ENCODE data around the gene CMSS1.

Gene CMSS1

GRCh38 chr3:99901200-99901926 is 83.7 kb downstream of the CMSS1 start:
- H3K4me1 ChIP-seq (ENCODE audit: control insufficient read depth, insufficient read depth, low read length), result peaks cover 6% of the 10 kb centered on the region
- H3K9me3 ChIP-seq (ENCODE audit: control insufficient read depth, insufficient read depth, low read depth, low read length), result no peaks in the 10 kb centered on the region
- H3K27ac ChIP-seq (ENCODE audit: extremely low read depth, low read depth, low read length), result no peak overlapping the region
- CTCF ChIA-PET, result interaction anchor here (0.6 kb wide), 1 partner anchor 56 kb away, joined by 4 read pairs; no protein-coding TSS in a partner anchor
- no peaks in the 10 kb centered on the region for H3K36me3 ChIP-seq (ENCODE audit: control insufficient read depth in 2 of 2, insufficient read depth in 1 of 2, low read length in 2 of 2)
- no peak overlapping the region for H3K4me3 ChIP-seq (ENCODE audit: low read depth, low read length)
- POLR2A ChIA-PET, result no interaction called here
- TF ChIP-seq YY1 (tag by site-specific recombination; IDR thresholded peaks at IDR 0.05), result no peak
- no peak for TF ChIP-seq ZFP3 (tag by site-specific recombination; IDR thresholded peaks at IDR 0.05; ENCODE audit: low read depth)
- TF ChIP-seq ZNF629 (tag by site-specific recombination; IDR thresholded peaks at IDR 0.05), result peak; percentile 65; the same call in 1 of the 2 replicates
- 0 out of 2 replicates have a peak, but pooled peaks have one; percentile 35 for TF ChIP-seq PRDM1 (tag by site-specific recombination; IDR thresholded peaks at IDR 0.05)
- TF ChIP-seq, protein P1, sequence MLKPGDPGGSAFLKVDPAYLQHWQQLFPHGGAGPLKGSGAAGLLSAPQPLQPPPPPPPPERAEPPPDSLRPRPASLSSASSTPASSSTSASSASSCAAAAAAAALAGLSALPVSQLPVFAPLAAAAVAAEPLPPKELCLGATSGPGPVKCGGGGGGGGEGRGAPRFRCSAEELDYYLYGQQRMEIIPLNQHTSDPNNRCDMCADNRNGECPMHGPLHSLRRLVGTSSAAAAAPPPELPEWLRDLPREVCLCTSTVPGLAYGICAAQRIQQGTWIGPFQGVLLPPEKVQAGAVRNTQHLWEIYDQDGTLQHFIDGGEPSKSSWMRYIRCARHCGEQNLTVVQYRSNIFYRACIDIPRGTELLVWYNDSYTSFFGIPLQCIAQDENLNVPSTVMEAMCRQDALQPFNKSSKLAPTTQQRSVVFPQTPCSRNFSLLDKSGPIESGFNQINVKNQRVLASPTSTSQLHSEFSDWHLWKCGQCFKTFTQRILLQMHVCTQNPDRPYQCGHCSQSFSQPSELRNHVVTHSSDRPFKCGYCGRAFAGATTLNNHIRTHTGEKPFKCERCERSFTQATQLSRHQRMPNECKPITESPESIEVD (tag by site-specific recombination; IDR thresholded peaks at IDR 0.05), result peak; percentile 95
- no peak for TF ChIP-seq ZNF48 (tag by site-specific recombination; IDR thresholded peaks at IDR 0.05)
- TF ChIP-seq PRDM4 (tag by site-specific recombination; IDR thresholded peaks at IDR 0.05), result 0 out of 2 replicates have a peak, but pooled peaks have one; percentile 37
- no peak for TF ChIP-seq ZNF510 (tag by site-specific recombination; IDR thresholded peaks at IDR 0.05; ENCODE audit: insufficient replicate concordance)
- no peak for TF ChIP-seq ZNF514 (tag by site-specific recombination; IDR thresholded peaks at IDR 0.05)
- 0 out of 2 replicates have a peak, but pooled peaks have one; percentile 10 for TF ChIP-seq ZNF214 (tag by site-specific recombination; IDR thresholded peaks at IDR 0.05; ENCODE audit: borderline replicate concordance)
- TF ChIP-seq, protein P2, sequence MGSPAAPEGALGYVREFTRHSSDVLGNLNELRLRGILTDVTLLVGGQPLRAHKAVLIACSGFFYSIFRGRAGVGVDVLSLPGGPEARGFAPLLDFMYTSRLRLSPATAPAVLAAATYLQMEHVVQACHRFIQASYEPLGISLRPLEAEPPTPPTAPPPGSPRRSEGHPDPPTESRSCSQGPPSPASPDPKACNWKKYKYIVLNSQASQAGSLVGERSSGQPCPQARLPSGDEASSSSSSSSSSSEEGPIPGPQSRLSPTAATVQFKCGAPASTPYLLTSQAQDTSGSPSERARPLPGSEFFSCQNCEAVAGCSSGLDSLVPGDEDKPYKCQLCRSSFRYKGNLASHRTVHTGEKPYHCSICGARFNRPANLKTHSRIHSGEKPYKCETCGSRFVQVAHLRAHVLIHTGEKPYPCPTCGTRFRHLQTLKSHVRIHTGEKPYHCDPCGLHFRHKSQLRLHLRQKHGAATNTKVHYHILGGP (tag by site-specific recombination; IDR thresholded peaks at IDR 0.05), result peak; percentile 53
- no peak for TF ChIP-seq ZNF121 (tag by site-specific recombination; IDR thresholded peaks at IDR 0.05)
- 0 out of 2 replicates have a peak, but pooled peaks have one; percentile 28 for TF ChIP-seq ZNF660 (tag by site-specific recombination; IDR thresholded peaks at IDR 0.05)
- no peak for TF ChIP-seq HOXA7 (CRISPR knock-in tag; IDR thresholded peaks at IDR 0.05; ENCODE audit: borderline replicate concordance)
- TF ChIP-seq OSR2 (tag by site-specific recombination; IDR thresholded peaks at IDR 0.05), result peak; percentile 49
- TF ChIP-seq PATZ1 (tag by site-specific recombination; IDR thresholded peaks at IDR 0.05), result no peak
- no peak for TF ChIP-seq ZNF76 (tag by site-specific recombination; IDR thresholded peaks at IDR 0.05; ENCODE audit: borderline replicate concordance, low read depth)
- TF ChIP-seq SALL2 (tag by site-specific recombination; IDR thresholded peaks at IDR 0.05; ENCODE audit: borderline replicate concordance), result no peak
- TF ChIP-seq, protein P3, sequence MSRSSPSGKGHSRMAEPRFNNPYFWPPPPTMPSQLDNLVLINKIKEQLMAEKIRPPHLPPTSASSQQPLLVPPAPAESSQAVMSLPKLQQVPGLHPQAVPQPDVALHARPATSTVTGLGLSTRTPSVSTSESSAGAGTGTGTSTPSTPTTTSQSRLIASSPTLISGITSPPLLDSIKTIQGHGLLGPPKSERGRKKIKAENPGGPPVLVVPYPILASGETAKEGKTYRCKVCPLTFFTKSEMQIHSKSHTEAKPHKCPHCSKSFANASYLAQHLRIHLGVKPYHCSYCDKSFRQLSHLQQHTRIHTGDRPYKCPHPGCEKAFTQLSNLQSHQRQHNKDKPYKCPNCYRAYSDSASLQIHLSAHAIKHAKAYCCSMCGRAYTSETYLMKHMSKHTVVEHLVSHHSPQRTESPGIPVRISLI (tag by site-specific recombination; IDR thresholded peaks at IDR 0.05), result 0 out of 2 replicates have a peak, but pooled peaks have one; percentile 40
- no peak for TF ChIP-seq ZNF548 (tag by site-specific recombination; IDR thresholded peaks at IDR 0.05)
- TF ChIP-seq ZNF404 (tag by site-specific recombination; IDR thresholded peaks at IDR 0.05), result no peak
- 0 out of 2 replicates have a peak, but pooled peaks have one; percentile 25 for TF ChIP-seq ZNF558 (tag by site-specific recombination; IDR thresholded peaks at IDR 0.05)
- no peak for TF ChIP-seq KLF1 (tag by site-specific recombination; IDR thresholded peaks at IDR 0.05)
- 0 out of 2 replicates have a peak, but pooled peaks have one; percentile 50 for TF ChIP-seq ZNF843 (tag by site-specific recombination; IDR thresholded peaks at IDR 0.05)
- peak; percentile 93 for TF ChIP-seq ZNF366 (tag by site-specific recombination; conservative IDR thresholded peaks at IDR 0.05)
